Neural cell (in vitro differentiated cells): Measurements from ENCODE around the gene CLIC4.

ENCODE experiments used
- CTCF ChIP-seq: fragments of 450-650 bp; IDR thresholded peaks from 2 replicates; pipeline ENCODE4 v1.5.1; 2014; ENCODE audit warnings: antibody characterized with exemption, mild to moderate bottlenecking, moderate library complexity; ENCODE audit not compliant: poor library complexity, severe bottlenecking
- EP300 ChIP-seq: fragments of 450-650 bp; conservative IDR thresholded peaks from 2 replicates; pipeline ENCODE4 v1.6.1; 2014; ENCODE audit warnings: antibody characterized with exemption, mild to moderate bottlenecking, moderate library complexity; ENCODE audit not compliant: poor library complexity, severe bottlenecking
- EZH2 ChIP-seq: fragments of 200-600, 300-800 bp; shearing (Covaris generic), sonication (generic); IDR thresholded peaks from 2 replicates; pipeline ENCODE4 v1.6.1; 2014; ENCODE audit warnings: antibody characterized with exemption, low read length, borderline replicate concordance, mild to moderate bottlenecking; ENCODE audit not compliant: insufficient read depth, poor library complexity, severe bottlenecking
- POLR2AphosphoS5 ChIP-seq: IDR thresholded peaks from 2 replicates; pipeline ENCODE4 v1.6.1; 2012
- RAD21 ChIP-seq: fragments of 450-650 bp; conservative IDR thresholded peaks from 2 replicates; pipeline ENCODE4 v1.6.1; 2014; ENCODE audit warnings: antibody characterized with exemption, mild to moderate bottlenecking, moderate library complexity
- REST ChIP-seq: IDR thresholded peaks from 2 replicates; pipeline ENCODE4 v1.6.1; 2012; ENCODE audit warnings: borderline replicate concordance
- TAF1 ChIP-seq: IDR thresholded peaks from 2 replicates; pipeline ENCODE4 v1.6.1; 2012; ENCODE audit warnings: low read depth

- no peak for TF ChIP-seq CTCF
- no peak for TF ChIP-seq RAD21
- TF ChIP-seq POLR2AphosphoS5, result no peak
- no peak for TF ChIP-seq EP300
- TF ChIP-seq TAF1, result no peak
- TF ChIP-seq REST, result no peak
- TF ChIP-seq EZH2, result no peak
Measured at GRCh38 chr1:24708938-24709337, 36.3 kb upstream of the CLIC4 start.
